Gastrocnemius medialis (tissue), 4 donors: Measurements from ENCODE around the gene SGK1.

ENCODE experiments used
- CTCF ChIP-seq, 5 experiments: fragments of 450-650 bp in 3 of 5; fragments of 200-600 bp in 2 of 5; sonication (generic) in 2 of 5; IDR thresholded peaks in 4 of 5; conservative IDR thresholded peaks in 1 of 5; 1 replicate in 4 of 5; 2 replicates in 1 of 5; pipeline ENCODE4 v1.5.1; 2016 to 2019; ENCODE audit warnings: antibody characterized with exemption in 5 of 5, mild to moderate bottlenecking in 3 of 5, moderate library complexity in 3 of 5
- POLR2A ChIP-seq, 2 donors: fragments of 450-650 bp; IDR thresholded peaks; one replicate each; pipeline ENCODE4 v1.6.1; 2017; ENCODE audit warnings: antibody characterized with exemption in 2 of 2, mild to moderate bottlenecking in 2 of 2, moderate library complexity in 2 of 2

- peak; percentile 17 to 74 (median 56) for TF ChIP-seq CTCF (IDR thresholded peaks at IDR 0.05 in 4 of 5, conservative IDR thresholded peaks at IDR 0.05 in 1 of 5)
- TF ChIP-seq POLR2A (IDR thresholded peaks at IDR 0.05) = no peak
Observed at GRCh38 chr6:134123666-134124208, 194.2 kb downstream of the SGK1 start.
